A673 (cell line): ENCODE measurements around the gene JAML. TPM values are rescaled to one million over a fixed set of nuclear protein-coding genes. Genes with fewer than 3 reads are reported as not detected.

Experiments used
- BruUV-seq: library from RNA; stranded (reverse); fragments of 400-500 nt; replicated peaks from 2 replicates; lab custom pipeline; 2021; lab: Mats Ljungman, UMichigan
- CTCF ChIA-PET: fragments of 300-600 bp; sonication (Branson Sonifier 250); formaldehyde crosslinking; loops from one replicate; lab custom pipeline; 2022; ENCODE audit warnings: antibody characterized with exemption; lab: Charles Lee
- POLR2A ChIA-PET: fragments of 300-600 bp; sonication (Branson Sonifier 250); formaldehyde crosslinking; loops from one replicate; lab custom pipeline; 2022; ENCODE audit warnings: antibody characterized with exemption; ENCODE audit not compliant: low non-redundant PET; lab: Charles Lee
- DNase-seq: peaks from one replicate; pipeline ENCODE4 v3.0.0-alpha.2; 2015; ENCODE audit warnings: low spot score
- H3K27ac ChIP-seq: fragments of 200-600 bp; sonication (generic); 2 replicates; pipeline ENCODE4 v1.5.1; 2016; ENCODE audit warnings: mixed run types, low read depth, mild to moderate bottlenecking, mixed read lengths, antibody characterized with exemption, low read length; ENCODE audit not compliant: poor library complexity, severe bottlenecking
- H3K27me3 ChIP-seq: fragments of 200-600 bp; sonication (generic); replicated peaks from 2 replicates; pipeline ENCODE4 v1.6.1; 2017; ENCODE audit warnings: mixed run types, low read depth, mild to moderate bottlenecking, mixed read lengths, antibody characterized with exemption, low read length; ENCODE audit not compliant: insufficient read depth, poor library complexity
- H3K36me3 ChIP-seq: fragments of 200-600 bp; sonication (generic); 2 replicates; pipeline ENCODE4 v1.6.1; 2016; ENCODE audit warnings: mixed run types, mild to moderate bottlenecking, mixed read lengths, antibody characterized with exemption, low read length; ENCODE audit not compliant: insufficient read depth, poor library complexity, severe bottlenecking
- H3K4me1 ChIP-seq: fragments of 200-600 bp; sonication (generic); 2 replicates; pipeline ENCODE4 v1.6.1; 2017; ENCODE audit warnings: mixed run types, mild to moderate bottlenecking, mixed read lengths, antibody characterized with exemption, low read length; ENCODE audit not compliant: insufficient read depth, poor library complexity, severe bottlenecking
- H3K4me3 ChIP-seq: fragments of 200-600 bp; sonication (generic); 2 replicates; pipeline ENCODE4 v1.5.1; 2016; ENCODE audit warnings: low read depth, mixed run types, mild to moderate bottlenecking, mixed read lengths, low read length; ENCODE audit not compliant: poor library complexity, severe bottlenecking
- H3K9me3 ChIP-seq: fragments of 200-600 bp; sonication (generic); 2 replicates; pipeline ENCODE4 v1.6.1; 2016; ENCODE audit warnings: mixed run types, low read depth, mild to moderate bottlenecking, mixed read lengths, antibody characterized with exemption, low read length; ENCODE audit not compliant: poor library complexity, severe bottlenecking
- EZH2 ChIP-seq: fragments of 200-600 bp; sonication (generic); IDR thresholded peaks from 2 replicates; pipeline ENCODE4 v1.6.1; 2017; ENCODE audit warnings: borderline replicate concordance, low read depth, mild to moderate bottlenecking, mixed read lengths, antibody characterized with exemption, low read length; ENCODE audit not compliant: poor library complexity, severe bottlenecking
- intact Hi-C: fragments of 100-400 bp; cut with micrococcal nuclease; formaldehyde crosslinking; loops from one replicate; pipeline ENCODE4 v1.10.0; 2022; ENCODE audit not compliant: unreplicated experiment
- total RNA-seq: library from RNA; stranded (reverse); gene quantifications from 2 replicates; pipeline ENCODE4 v1.2.3, GENCODE V29; 2021
- TF ChIP-seq, protein P1 (sequence below): fragments of 300-800, 200-600 bp; sonication (generic); conservative IDR thresholded peaks from 2 replicates; pipeline ENCODE4 v1.5.1; 2017; ENCODE audit warnings: low read depth, mild to moderate bottlenecking, antibody characterized with exemption, low read length, moderate library complexity, mixed read lengths

The JAML gene
- total RNA-seq, 1 experiment from 2014 or later = not detected

DNA sequence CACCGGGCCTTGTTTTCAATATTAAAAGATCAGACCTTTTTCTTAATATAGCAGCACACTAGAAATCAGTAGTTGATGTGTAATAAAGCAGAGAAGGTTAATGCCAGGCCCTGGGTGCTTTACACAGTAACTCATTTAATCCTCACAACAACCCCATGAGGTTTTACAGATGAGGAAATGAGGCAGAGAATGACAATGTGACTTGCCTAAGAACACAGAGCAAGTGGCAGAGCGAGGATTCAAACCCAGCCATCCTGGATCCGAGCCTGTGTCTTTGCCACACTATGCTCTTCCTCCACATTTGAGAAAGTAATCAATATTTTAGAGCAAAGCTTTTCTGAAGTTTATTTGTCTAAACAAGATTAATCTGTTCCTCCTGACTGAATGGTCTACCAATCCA lies 7.2 kb downstream of the JAML start:
- no peaks in the 10 kb centered on the region for H3K36me3 ChIP-seq
- TF ChIP-seq, protein P1, sequence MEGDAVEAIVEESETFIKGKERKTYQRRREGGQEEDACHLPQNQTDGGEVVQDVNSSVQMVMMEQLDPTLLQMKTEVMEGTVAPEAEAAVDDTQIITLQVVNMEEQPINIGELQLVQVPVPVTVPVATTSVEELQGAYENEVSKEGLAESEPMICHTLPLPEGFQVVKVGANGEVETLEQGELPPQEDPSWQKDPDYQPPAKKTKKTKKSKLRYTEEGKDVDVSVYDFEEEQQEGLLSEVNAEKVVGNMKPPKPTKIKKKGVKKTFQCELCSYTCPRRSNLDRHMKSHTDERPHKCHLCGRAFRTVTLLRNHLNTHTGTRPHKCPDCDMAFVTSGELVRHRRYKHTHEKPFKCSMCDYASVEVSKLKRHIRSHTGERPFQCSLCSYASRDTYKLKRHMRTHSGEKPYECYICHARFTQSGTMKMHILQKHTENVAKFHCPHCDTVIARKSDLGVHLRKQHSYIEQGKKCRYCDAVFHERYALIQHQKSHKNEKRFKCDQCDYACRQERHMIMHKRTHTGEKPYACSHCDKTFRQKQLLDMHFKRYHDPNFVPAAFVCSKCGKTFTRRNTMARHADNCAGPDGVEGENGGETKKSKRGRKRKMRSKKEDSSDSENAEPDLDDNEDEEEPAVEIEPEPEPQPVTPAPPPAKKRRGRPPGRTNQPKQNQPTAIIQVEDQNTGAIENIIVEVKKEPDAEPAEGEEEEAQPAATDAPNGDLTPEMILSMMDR = no peak
- TF ChIP-seq EZH2 = no peak
- DNase-seq = no peak
- intact Hi-C loops = no loop called here
- BruUV-seq = no TSS peak
- H3K27ac ChIP-seq = no peak overlapping the region
- POLR2A ChIA-PET = no interaction called here
- H3K27me3 ChIP-seq = peaks cover 70% of the 10 kb centered on the region
- no peaks in the 10 kb centered on the region for H3K4me1 ChIP-seq
- no peak overlapping the region for H3K4me3 ChIP-seq
- CTCF ChIA-PET = no interaction called here
- H3K9me3 ChIP-seq = no peaks in the 10 kb centered on the region

DNA sequence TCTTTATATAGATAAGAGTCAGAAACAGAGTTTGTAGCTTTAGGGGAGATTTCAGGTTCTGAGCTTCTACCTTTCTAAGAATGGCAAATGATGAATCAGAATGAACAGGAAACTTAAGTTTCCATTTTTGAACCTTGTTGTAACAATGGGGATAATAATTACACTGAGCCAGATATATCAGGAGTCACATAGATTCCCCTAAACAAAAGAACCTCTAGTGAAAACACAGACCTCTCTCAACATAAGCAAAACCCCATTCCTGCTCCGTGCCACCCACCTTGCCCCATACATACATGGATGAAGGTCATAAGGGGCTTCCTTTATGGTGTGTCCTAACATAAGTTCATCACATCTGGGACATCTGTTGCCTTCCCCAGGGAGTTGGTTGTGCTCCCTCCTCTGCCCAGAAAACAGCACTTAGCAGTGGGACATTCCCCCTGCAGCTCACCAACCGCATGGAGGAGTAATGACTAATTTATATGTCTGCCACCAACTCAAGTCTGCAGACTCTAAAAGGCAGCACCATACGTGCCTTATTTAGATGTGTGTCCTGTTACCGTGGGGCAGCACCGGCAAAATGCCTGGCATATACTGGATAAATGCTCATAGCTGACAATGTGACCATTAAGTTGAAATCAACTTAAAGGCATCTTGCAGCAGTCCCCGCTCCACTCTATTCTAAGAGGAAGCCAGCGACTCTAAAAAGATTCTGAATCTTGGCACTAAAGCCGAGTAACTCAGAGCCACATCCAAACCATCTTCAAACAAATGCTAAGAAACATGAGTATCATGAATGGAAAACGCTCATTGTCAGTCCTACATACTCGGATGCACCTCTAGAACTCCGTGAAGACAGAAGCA lies 8.0 kb downstream of the JAML start:
- BruUV-seq = no TSS peak
- intact Hi-C loops = no loop called here
- Histone ChIP-seq H3K4me1 (no peaks in the 10 kb centered on the region), H3K27ac (no peak overlapping the region), H3K4me3 (no peak overlapping the region), H3K27me3 (peaks cover 68% of the 10 kb centered on the region), H3K9me3 (no peaks in the 10 kb centered on the region), H3K36me3 (no peaks in the 10 kb centered on the region)
- DNase-seq = no peak
- ChIA-PET CTCF (interaction anchor here (0.7 kb wide), 1 partner anchor 982 kb away, joined by 3 read pairs; no protein-coding TSS in a partner anchor), POLR2A (no interaction called here)
- no peak for TF ChIP-seq EZH2
- TF ChIP-seq, protein P1 = no peak

DNA sequence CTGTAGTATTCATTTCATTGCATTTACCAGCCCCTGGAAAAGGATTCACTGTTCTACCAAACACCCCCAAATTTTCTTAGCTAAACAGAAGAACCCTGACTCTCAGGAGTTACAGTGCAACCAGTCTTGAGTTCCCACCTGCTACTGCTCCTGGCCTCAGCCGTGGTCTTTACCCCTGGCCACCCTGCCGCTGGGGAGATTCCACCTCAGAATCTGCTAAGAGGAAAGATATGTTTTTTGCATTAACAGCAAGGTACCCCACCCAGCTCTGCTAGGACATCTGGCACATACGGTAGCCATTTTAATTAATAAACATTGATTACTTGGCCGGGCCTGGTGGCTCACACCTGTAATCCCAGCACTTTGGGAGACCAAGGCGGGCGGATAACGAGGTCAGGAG lies 9.0 kb downstream of the JAML start:
- no TSS peak for BruUV-seq
- Histone ChIP-seq H3K27ac (no peak overlapping the region), H3K4me1 (no peaks in the 10 kb centered on the region), H3K9me3 (no peaks in the 10 kb centered on the region), H3K4me3 (no peak overlapping the region), H3K27me3 (peaks cover 64% of the 10 kb centered on the region), H3K36me3 (no peaks in the 10 kb centered on the region)
- CTCF ChIA-PET = no interaction called here
- POLR2A ChIA-PET = no interaction called here
- DNase-seq = no peak
- intact Hi-C loops = no loop called here
- TF ChIP-seq, protein P1 = no peak
- no peak for TF ChIP-seq EZH2
